ENCODE data around the gene PRR14L.

DNA sequence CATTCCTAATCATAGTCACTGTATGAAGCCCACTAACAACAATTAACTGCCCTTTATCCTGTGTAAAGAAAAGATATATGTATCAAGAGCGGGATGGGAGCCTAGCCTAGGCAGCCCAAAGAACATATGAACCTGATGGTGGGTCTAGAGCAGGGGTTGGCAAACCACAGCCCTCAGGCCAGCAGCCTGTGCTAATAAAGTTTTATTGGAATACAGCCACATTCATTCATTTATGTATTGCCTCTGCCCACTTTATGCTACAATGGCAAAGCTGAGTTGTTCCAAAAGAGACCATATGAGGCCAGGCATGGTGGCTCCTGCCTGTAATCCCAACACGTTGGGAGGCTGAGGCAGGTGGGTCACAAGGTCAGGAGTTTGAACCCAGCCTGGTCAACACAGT, 13.5 kb downstream of the PRR14L start:
- TF ChIP-seq, protein P1, sequence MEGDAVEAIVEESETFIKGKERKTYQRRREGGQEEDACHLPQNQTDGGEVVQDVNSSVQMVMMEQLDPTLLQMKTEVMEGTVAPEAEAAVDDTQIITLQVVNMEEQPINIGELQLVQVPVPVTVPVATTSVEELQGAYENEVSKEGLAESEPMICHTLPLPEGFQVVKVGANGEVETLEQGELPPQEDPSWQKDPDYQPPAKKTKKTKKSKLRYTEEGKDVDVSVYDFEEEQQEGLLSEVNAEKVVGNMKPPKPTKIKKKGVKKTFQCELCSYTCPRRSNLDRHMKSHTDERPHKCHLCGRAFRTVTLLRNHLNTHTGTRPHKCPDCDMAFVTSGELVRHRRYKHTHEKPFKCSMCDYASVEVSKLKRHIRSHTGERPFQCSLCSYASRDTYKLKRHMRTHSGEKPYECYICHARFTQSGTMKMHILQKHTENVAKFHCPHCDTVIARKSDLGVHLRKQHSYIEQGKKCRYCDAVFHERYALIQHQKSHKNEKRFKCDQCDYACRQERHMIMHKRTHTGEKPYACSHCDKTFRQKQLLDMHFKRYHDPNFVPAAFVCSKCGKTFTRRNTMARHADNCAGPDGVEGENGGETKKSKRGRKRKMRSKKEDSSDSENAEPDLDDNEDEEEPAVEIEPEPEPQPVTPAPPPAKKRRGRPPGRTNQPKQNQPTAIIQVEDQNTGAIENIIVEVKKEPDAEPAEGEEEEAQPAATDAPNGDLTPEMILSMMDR (IDR thresholded peaks at IDR 0.05; ENCODE audit: low read depth, low read length): no peak
- TF ChIP-seq MAX (IDR thresholded peaks at IDR 0.05; ENCODE audit: low read depth, low read length) (no peak), POLR2A (IDR thresholded peaks at IDR 0.05; ENCODE audit: extremely low read depth, insufficient read length) (no peak), MYC (IDR thresholded peaks at IDR 0.05; ENCODE audit: low read depth, low read length) (no peak)

Data from NB4 (cell line).